A673 (cell line): Measurements from ENCODE around the gene SMAD3.

Experiments
- EZH2 ChIP-seq: fragments of 200-600 bp; sonication (generic); IDR thresholded peaks from 2 replicates; pipeline ENCODE4 v1.6.1; 2017; ENCODE audit warnings: borderline replicate concordance, low read depth, mild to moderate bottlenecking, mixed read lengths, antibody characterized with exemption, low read length; ENCODE audit not compliant: poor library complexity, severe bottlenecking
- TF ChIP-seq, protein P1 (sequence below): fragments of 300-800, 200-600 bp; sonication (generic); conservative IDR thresholded peaks from 2 replicates; pipeline ENCODE4 v1.5.1; 2017; ENCODE audit warnings: low read depth, mild to moderate bottlenecking, antibody characterized with exemption, low read length, moderate library complexity, mixed read lengths

DNA sequence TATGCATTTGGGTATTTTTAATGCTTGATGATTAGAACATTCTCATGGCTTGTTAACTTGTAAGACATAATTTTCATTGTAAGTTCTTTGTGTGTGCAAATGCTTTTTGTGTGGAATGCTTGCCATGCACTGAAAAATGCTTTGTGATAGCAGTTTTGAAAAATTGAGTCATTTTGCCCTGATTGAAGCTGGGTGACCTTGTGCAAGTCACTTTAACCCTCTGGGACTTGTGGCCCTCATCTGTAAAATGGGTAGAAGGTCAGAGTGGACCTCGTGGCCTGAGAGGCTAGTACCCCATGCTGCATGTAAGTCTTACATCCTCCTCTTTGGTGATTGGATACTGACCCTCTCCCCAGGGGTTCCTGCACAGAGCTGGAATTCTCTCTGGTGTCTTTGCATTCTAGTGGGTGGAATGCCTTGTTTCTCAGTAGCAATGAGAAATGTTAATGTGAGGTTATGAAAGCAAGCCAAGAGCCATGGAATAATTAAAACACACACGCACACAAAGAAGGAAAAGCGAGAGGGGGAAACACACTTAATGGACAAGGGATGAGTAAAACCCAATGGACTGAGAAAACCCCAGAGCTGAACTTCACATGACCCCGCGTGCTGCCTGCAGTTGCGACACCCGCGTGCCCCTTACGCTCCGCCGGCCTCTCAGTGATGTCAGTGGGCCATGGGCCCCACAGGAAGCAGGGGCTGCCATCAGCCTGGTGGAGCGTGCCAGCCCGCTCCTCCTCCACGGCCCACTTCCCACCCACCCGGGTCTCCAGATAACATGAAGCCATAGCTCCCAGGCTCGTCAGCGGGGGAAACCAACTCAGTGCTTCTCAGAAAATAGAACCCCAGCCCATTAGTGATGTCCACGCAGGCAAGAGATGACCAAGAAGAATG, 44.0 kb downstream of the SMAD3 start:
- TF ChIP-seq, protein P1, sequence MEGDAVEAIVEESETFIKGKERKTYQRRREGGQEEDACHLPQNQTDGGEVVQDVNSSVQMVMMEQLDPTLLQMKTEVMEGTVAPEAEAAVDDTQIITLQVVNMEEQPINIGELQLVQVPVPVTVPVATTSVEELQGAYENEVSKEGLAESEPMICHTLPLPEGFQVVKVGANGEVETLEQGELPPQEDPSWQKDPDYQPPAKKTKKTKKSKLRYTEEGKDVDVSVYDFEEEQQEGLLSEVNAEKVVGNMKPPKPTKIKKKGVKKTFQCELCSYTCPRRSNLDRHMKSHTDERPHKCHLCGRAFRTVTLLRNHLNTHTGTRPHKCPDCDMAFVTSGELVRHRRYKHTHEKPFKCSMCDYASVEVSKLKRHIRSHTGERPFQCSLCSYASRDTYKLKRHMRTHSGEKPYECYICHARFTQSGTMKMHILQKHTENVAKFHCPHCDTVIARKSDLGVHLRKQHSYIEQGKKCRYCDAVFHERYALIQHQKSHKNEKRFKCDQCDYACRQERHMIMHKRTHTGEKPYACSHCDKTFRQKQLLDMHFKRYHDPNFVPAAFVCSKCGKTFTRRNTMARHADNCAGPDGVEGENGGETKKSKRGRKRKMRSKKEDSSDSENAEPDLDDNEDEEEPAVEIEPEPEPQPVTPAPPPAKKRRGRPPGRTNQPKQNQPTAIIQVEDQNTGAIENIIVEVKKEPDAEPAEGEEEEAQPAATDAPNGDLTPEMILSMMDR, result no peak
- TF ChIP-seq EZH2, result no peak
